ENCODE measurements around the gene RSRC1.

Gene RSRC1

DNA sequence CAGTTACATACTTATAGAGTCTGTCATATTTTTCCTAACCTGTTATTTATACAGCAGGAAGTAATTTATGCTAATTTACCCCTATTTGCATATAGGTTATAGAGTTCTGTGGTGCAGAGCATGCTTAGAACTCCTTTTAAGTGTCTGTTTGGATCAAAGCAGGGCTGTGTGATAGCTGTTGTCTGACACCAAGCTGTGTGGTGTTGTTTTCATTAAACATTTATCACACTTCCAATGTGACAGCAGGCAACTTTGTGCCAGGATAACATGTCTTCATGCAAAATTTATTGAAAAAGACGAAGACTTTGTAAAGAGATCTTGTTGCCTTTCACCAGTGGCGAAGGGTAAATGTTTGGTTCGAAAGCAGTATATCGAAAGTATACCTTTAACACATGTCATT, 100.2 kb downstream of the RSRC1 start:
- Histone ChIP-seq H3K27ac (ENCODE audit: low read depth, low read length) (no peak overlapping the region), H3K36me3 (ENCODE audit: low read length) (peaks cover 5% of the 10 kb centered on the region; the same call in 1 of the 2 replicates), H3K9me3 (ENCODE audit: insufficient read depth, low read length) (no peaks in the 10 kb centered on the region), H3K79me2 (ENCODE audit: insufficient read depth, low read length) (peaks cover 3% of the 10 kb centered on the region), H3K9me2 (replicated peaks; ENCODE audit: insufficient read depth, low read length) (no peaks in the 10 kb centered on the region), H2AFZ (ENCODE audit: low read depth, low read length, severe bottlenecking) (no peak overlapping the region), H3K4me3 (ENCODE audit: insufficient read depth, low read length, poor library complexity, severe bottlenecking) (no peak overlapping the region), H4K20me1 (ENCODE audit: low read depth, low read length) (no peaks in the 10 kb centered on the region), H3K9ac (ENCODE audit: low read length) (no peak overlapping the region), H3K4me2 (ENCODE audit: low read depth, low read length, poor library complexity, severe bottlenecking) (no peak overlapping the region), H3K27me3 (ENCODE audit: low read length) (no peaks in the 10 kb centered on the region), H3F3A (ENCODE audit: insufficient read depth) (no peaks in the 10 kb centered on the region)
- TF ChIP-seq, protein P1, sequence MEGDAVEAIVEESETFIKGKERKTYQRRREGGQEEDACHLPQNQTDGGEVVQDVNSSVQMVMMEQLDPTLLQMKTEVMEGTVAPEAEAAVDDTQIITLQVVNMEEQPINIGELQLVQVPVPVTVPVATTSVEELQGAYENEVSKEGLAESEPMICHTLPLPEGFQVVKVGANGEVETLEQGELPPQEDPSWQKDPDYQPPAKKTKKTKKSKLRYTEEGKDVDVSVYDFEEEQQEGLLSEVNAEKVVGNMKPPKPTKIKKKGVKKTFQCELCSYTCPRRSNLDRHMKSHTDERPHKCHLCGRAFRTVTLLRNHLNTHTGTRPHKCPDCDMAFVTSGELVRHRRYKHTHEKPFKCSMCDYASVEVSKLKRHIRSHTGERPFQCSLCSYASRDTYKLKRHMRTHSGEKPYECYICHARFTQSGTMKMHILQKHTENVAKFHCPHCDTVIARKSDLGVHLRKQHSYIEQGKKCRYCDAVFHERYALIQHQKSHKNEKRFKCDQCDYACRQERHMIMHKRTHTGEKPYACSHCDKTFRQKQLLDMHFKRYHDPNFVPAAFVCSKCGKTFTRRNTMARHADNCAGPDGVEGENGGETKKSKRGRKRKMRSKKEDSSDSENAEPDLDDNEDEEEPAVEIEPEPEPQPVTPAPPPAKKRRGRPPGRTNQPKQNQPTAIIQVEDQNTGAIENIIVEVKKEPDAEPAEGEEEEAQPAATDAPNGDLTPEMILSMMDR (IDR thresholded peaks at IDR 0.05; ENCODE audit: insufficient read depth, low read length, poor library complexity, severe bottlenecking), result no peak
- no peak for TF ChIP-seq EZH2phosphoT487 (conservative IDR thresholded peaks at IDR 0.05; ENCODE audit: low read length)

DNA sequence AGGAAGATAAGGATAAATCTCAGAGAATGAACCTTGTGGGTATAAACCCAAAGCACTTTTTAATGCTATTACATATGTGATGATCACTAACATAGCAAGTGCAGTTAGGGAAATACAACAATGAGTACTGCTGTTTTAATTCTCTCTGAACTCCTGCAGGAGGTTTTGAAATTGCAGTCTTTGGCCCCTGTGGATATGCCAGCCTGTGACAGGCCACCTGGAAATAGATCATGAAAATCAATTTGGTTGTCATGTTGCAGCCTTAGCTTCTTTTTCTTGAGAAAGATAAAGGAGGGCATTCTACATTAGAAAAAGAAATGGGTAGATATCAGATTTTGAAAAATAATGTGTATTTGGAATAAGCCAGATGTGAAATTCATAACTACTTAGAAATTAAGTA, 103.6 kb downstream of the RSRC1 start:
- Histone ChIP-seq H3K79me2 (ENCODE audit: insufficient read depth, low read length) (peaks cover 19% of the 10 kb centered on the region), H3K4me3 (ENCODE audit: insufficient read depth, low read length, poor library complexity, severe bottlenecking) (no peak overlapping the region), H2AFZ (ENCODE audit: low read depth, low read length, severe bottlenecking) (no peak overlapping the region), H3K27me3 (ENCODE audit: low read length) (no peaks in the 10 kb centered on the region), H3K9ac (ENCODE audit: low read length) (no peak overlapping the region), H3K9me2 (replicated peaks; ENCODE audit: insufficient read depth, low read length) (no peaks in the 10 kb centered on the region), H3K9me3 (ENCODE audit: insufficient read depth, low read length) (no peaks in the 10 kb centered on the region), H3K4me2 (ENCODE audit: low read depth, low read length, poor library complexity, severe bottlenecking) (no peak overlapping the region), H3F3A (ENCODE audit: insufficient read depth) (no peaks in the 10 kb centered on the region), H3K27ac (ENCODE audit: low read depth, low read length) (no peak overlapping the region), H4K20me1 (ENCODE audit: low read depth, low read length) (no peaks in the 10 kb centered on the region), H3K36me3 (ENCODE audit: low read length) (peaks cover 5% of the 10 kb centered on the region; the same call in 1 of the 2 replicates)
- TF ChIP-seq EZH2phosphoT487 (conservative IDR thresholded peaks at IDR 0.05; ENCODE audit: low read length), result no peak
- TF ChIP-seq, protein P1 (IDR thresholded peaks at IDR 0.05; ENCODE audit: insufficient read depth, low read length, poor library complexity, severe bottlenecking), result no peak

DNA sequence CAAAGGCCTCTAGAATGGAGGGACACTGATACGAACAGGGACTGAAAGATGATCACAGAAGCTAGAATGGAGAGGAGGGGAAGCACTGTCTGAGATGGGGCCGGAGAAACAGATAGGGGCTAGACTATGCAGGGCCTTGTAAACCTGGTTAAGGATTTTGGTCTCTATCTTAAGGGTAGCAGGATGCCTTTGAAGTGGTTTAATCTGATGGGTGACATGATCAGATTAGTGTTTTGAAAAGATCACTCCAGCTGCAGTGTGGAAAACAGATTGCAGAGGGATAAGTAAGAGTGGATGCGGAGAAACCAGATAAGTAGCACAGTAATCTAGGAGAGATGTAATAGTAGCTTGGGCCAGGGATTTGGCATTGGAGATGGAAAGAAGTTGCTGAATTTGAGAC, 108.1 kb downstream of the RSRC1 start:
- TF ChIP-seq, protein P1 (IDR thresholded peaks at IDR 0.05; ENCODE audit: insufficient read depth, low read length, poor library complexity, severe bottlenecking), result no peak
- TF ChIP-seq EZH2phosphoT487 (conservative IDR thresholded peaks at IDR 0.05; ENCODE audit: low read length), result no peak
- H3K9me2 ChIP-seq (replicated peaks; ENCODE audit: insufficient read depth, low read length), result no peaks in the 10 kb centered on the region

More for the DNA sequence above, 108.1 kb downstream of the RSRC1 start:
- Histone ChIP-seq H4K20me1 (ENCODE audit: low read depth, low read length) (0 out of 2 replicates have a peak, but pooled peaks cover 3% of the 10 kb centered on the region), H3K9me3 (ENCODE audit: insufficient read depth, low read length) (no peaks in the 10 kb centered on the region), H3F3A (ENCODE audit: insufficient read depth) (no peaks in the 10 kb centered on the region), H3K9ac (ENCODE audit: low read length) (no peak overlapping the region), H3K4me3 (ENCODE audit: insufficient read depth, low read length, poor library complexity, severe bottlenecking) (no peak overlapping the region), H3K27ac (ENCODE audit: low read depth, low read length) (no peak overlapping the region), H3K27me3 (ENCODE audit: low read length) (no peaks in the 10 kb centered on the region), H2AFZ (ENCODE audit: low read depth, low read length, severe bottlenecking) (no peak overlapping the region), H3K36me3 (ENCODE audit: low read length) (no peaks in the 10 kb centered on the region; the same call in 1 of the 2 replicates), H3K4me2 (ENCODE audit: low read depth, low read length, poor library complexity, severe bottlenecking) (no peak overlapping the region), H3K79me2 (ENCODE audit: insufficient read depth, low read length) (peaks cover 19% of the 10 kb centered on the region)

Measured in SU-DHL-6 (cell line).